Mucosa of rectum (tissue), 2 donors: Measurements from ENCODE around the gene SIRT3.
"Not testable (repeated sequence)": the region's sequence is repeated elsewhere in the genome, so short reads cannot be mapped to it uniquely, and the experiment has no call there.

Experiments used
- H3K27ac ChIP-seq, 2 donors: one replicate each; pipeline ENCODE4 v1.7.0; 2013; ENCODE audit warnings: inconsistent platforms in 2 of 2, low read depth in 2 of 2, low read length in 2 of 2
- H3K27me3 ChIP-seq, 2 donors: one replicate each; pipeline ENCODE4 v1.7.0; 2013; ENCODE audit warnings: low read length in 2 of 2; ENCODE audit not compliant: control insufficient read depth in 2 of 2, insufficient read depth in 2 of 2
- H3K36me3 ChIP-seq, 2 donors: one replicate each; pipeline ENCODE4 v1.7.0; 2013; ENCODE audit warnings: low read length in 2 of 2; ENCODE audit not compliant: control insufficient read depth in 2 of 2, insufficient read depth in 2 of 2
- H3K4me1 ChIP-seq, 2 donors: one replicate each; pipeline ENCODE4 v1.7.0; 2013; ENCODE audit warnings: low read length in 2 of 2, mild to moderate bottlenecking in 1 of 2; ENCODE audit not compliant: control insufficient read depth in 2 of 2, insufficient read depth in 2 of 2
- H3K4me3 ChIP-seq, 2 donors: one replicate each; pipeline ENCODE4 v1.7.0; 2013; ENCODE audit warnings: low read length in 2 of 2
- H3K9ac ChIP-seq, 2 donors: one replicate each; pipeline ENCODE4 v1.7.0; 2013; ENCODE audit warnings: low read length in 2 of 2, low read depth in 1 of 2, mild to moderate bottlenecking in 1 of 2
- H3K9me3 ChIP-seq, 2 donors: one replicate each; pipeline ENCODE4 v1.7.0; 2013; ENCODE audit warnings: low read length in 2 of 2; ENCODE audit not compliant: control insufficient read depth in 2 of 2
- donor health status: healthy.
- donor health status: Normal muscosa, but diverticular disease.

Gene SIRT3

DNA sequence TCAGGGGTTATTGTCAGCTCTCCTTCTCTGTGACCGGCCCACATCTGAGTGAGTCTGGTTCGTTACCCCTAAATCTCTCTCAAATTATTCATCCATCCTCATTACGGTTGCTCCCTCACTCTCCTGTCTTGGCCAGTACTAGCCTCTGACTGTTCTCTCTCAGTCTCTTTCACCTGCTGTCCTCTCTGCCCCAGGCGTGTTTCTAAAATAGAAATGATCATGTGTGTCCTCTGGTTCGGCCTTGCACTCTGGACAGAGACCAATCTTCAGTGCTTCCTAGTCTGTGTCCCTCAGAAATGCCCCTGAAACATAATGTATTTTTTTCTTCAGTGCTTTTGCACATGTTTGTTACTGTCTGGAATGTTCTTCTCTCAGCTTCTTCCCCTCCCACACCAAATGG is 5.5 kb upstream of the SIRT3 start:
- H3K9ac ChIP-seq = no peak overlapping the region
- peaks cover 32 to 45% of the 10 kb centered on the region in 2 donors for H3K36me3 ChIP-seq
- peaks cover 8 to 11% of the 10 kb centered on the region in 2 donors for H3K4me1 ChIP-seq
- no peaks in the 10 kb centered on the region for H3K27me3 ChIP-seq
- H3K9me3 ChIP-seq = no peaks in the 10 kb centered on the region
- no peak overlapping the region for H3K27ac ChIP-seq
- H3K4me3 ChIP-seq = no peak overlapping the region

DNA sequence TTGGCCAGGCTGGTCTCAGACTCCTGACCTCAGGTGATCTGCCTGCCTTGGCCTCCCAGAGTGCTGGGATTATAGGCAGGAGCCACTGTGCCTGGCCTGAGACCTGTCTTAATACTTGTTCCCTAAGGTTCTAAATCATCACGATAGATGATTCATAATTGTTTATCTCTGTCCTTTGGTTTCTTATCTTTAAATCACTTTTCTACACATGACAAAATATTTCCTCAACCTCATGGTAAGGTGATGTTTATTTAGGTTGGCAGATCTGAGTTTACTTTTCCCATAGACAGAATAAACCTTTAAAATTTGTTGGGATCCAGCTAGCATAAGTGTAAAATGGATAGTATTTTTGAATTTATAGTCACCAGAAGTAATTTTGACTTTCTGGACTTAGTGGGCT is 4.2 kb upstream of the SIRT3 start:
- Histone ChIP-seq H3K9me3 (no peaks in the 10 kb centered on the region), H3K27me3 (no peaks in the 10 kb centered on the region), H3K4me3 (no peak overlapping the region), H3K9ac (no peak overlapping the region), H3K27ac (no peak overlapping the region), H3K36me3 (peaks cover 22 to 33% of the 10 kb centered on the region in 2 donors), H3K4me1 (peaks cover 13 to 16% of the 10 kb centered on the region in 2 donors)

DNA sequence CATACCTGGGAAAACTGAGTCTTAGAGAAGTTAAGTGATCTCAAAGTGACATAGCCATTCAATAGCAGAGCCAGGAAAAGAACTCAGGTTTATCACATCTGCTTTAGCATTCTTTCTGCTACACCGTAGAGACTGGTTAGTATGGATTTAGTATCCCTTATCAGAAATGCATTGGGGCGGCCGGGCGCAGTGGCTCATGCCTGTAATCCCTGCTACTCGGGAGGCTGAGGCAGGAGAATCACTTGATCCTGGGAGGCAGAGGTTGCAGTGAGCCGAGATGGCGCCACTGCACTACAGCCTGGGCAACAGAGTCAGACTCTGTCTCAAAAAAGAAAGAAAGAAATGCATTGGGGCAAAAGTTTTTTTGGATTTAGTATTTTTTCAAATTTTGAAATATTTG is 2.2 kb upstream of the SIRT3 start:
- peaks cover 13 to 17% of the 10 kb centered on the region in 2 donors for H3K36me3 ChIP-seq
- H3K27me3 ChIP-seq, H3K27ac ChIP-seq, H3K9me3 ChIP-seq, H3K9ac ChIP-seq: not testable (repeated sequence)
- peaks cover 18% of the 10 kb centered on the region in 2 donors for H3K4me1 ChIP-seq
- peak overlapping the region in 1 of 2 donors; percentile 92 for H3K4me3 ChIP-seq

DNA sequence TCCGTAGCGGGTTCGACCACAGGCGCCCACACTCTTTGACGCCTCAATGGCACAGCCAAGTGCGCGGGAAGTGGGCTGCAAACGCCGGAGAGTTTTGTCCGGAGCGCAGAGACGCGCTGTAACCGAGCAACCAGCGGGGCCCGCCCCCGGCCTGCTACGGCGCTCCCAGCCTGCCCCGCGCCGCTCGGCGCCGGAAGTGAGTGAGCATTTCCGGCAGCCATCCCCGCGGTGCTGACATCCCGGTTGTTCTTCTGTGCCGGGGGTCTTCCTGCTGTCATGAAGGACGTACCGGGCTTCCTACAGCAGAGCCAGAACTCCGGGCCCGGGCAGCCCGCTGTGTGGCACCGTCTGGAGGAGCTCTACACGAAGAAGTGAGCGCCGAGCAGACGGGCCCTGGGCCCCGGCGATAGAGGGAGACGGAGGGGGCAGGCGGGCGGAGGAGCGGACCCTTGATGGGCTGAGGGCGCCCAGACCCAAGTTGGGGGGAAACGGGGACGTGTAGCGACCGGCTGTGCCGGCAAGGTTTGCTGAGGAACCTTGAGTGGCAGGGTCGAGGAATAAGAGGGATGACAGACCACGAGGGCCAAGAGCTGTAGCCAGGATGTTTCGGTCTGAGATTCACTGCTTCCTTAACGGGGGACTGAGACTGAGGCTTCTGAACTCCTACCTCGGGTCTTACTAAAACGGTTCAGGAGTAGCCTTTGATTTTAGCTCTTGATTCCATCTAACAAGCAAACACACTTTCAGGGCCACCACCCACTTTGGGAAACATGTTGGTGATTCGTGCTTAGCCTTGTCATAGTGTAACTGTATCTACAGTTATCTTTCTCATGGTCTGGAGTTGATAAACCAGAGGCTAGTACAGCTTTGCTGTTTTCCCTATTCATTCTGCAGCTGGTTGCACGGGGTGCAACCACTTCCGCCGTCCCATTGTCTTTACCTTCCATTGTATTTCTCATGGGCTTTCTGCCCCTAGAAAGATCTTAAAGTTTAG is 929 bp upstream of the SIRT3 start, which contains the start of gene PSMD13:
PSMD13 (plus strand) TSS at position 203 of the 994 bp plus-strand sequence; CDS start at position 277, 74 bp downstream.
- no peaks in the 10 kb centered on the region for H3K9me3 ChIP-seq
- no peaks in the 10 kb centered on the region for H3K27me3 ChIP-seq
- H3K36me3 ChIP-seq = peaks cover 9 to 15% of the 10 kb centered on the region in 2 donors
- H3K4me3 ChIP-seq = peak within 1 kb of the TSS; percentile 77 to 92
- peak within 1 kb of the TSS; percentile 90 to 94 for H3K9ac ChIP-seq
- peaks cover 18% of the 10 kb centered on the region in 2 donors for H3K4me1 ChIP-seq
- peak within 1 kb of the TSS; percentile 97 to 98 for H3K27ac ChIP-seq

DNA sequence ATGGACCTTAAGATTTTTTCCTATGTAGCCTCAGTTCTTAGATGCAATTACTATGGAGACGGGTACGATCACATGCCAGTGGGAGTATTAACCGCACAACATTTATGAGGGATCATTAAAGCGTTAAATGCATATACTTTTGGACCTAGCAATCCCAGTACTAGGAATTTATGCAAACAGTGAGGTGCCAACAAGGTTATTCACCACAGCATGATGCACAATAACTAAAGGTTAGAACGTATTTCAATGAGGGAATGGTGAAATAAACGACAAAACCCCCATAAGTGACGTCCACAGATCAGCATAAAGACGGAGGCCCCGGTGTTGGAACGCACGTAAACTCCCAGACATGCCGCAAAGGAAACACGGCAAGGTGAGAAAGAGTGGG is 539 bp downstream of the SIRT3 start:
- H3K36me3 ChIP-seq = peaks cover 4 to 9% of the 10 kb centered on the region in 2 donors
- H3K4me3 ChIP-seq = peak overlapping the region; percentile 71 to 82
- no peaks in the 10 kb centered on the region for H3K9me3 ChIP-seq
- peak overlapping the region; percentile 80 to 88 for H3K27ac ChIP-seq
- peaks cover 18% of the 10 kb centered on the region in 2 donors for H3K4me1 ChIP-seq
- H3K9ac ChIP-seq = peak overlapping the region; percentile 84 to 94
- H3K27me3 ChIP-seq = no peaks in the 10 kb centered on the region

DNA sequence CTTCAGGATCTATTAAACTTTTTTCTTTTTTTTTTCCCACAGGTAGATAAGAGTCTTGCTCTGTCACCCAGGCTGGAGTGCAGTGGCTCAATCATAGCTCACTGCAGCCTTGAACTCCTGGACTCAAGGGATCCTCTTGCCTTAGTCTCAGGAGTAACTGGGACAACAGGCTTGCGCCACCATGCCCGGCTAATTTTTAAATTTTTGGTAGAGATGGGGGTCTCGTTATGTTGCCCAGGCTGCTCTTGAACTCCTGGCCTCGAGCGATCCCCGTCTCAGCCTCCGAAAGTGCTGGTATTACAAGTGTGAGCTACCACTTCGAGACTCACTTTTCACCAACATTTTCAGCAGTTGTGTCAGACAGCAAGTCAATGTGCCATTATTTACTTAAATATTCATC is 962 bp downstream of the SIRT3 start:
- H3K4me3 ChIP-seq = peak overlapping the region; percentile 71 to 82
- H3K36me3 ChIP-seq = peaks cover 4 to 12% of the 10 kb centered on the region in 2 donors
- no peaks in the 10 kb centered on the region for H3K9me3 ChIP-seq
- H3K4me1 ChIP-seq = peaks cover 18% of the 10 kb centered on the region in 2 donors
- no peaks in the 10 kb centered on the region for H3K27me3 ChIP-seq
- H3K9ac ChIP-seq = peak overlapping the region; percentile 84 to 94
- H3K27ac ChIP-seq = no peak overlapping the region

DNA sequence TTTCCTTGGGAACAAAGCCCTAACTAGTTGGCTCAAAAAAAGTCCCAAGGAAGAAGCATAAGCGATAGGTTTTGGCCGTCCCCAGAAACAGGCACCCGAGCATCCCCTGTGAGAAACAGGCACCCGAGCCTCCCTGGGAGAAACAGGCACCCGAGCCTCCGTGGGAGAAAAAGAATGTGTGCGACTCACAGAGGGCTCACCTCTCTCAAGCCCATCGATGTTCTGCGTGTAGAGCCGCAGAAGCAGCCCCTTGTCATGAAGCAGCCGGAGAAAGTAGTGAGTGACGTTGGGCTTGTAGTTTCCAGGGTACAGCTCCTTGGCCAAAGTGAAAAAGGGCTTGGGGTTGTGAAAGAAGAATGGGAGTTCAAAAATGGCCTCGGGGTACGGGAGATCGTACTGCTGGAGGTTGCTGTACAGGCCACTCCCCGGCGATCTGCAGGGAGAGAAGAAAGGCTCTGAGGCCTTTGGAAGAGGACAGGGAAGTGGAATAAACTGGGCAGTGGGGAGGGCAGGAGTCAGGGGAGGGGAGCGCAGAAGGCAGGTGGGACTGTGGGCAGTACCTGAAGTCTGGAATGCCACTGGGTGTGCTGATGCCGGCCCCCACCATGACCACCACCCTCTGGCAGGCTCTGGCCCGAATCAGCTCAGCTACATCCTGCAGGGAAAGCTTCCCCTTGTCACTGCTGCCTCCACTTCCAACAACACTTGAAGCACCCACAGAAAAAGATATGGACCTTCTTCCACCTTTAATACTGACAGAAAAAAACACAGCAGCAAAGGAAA is 3.2 kb downstream of the SIRT3 start:
- no peak overlapping the region for H3K9ac ChIP-seq
- H3K4me1 ChIP-seq = peaks cover 14 to 18% of the 10 kb centered on the region in 2 donors
- H3K36me3 ChIP-seq = peaks cover 0 to 6% of the 10 kb centered on the region in 2 donors
- H3K4me3 ChIP-seq = no peak overlapping the region
- no peaks in the 10 kb centered on the region for H3K27me3 ChIP-seq
- no peaks in the 10 kb centered on the region for H3K9me3 ChIP-seq
- H3K27ac ChIP-seq = no peak overlapping the region

DNA sequence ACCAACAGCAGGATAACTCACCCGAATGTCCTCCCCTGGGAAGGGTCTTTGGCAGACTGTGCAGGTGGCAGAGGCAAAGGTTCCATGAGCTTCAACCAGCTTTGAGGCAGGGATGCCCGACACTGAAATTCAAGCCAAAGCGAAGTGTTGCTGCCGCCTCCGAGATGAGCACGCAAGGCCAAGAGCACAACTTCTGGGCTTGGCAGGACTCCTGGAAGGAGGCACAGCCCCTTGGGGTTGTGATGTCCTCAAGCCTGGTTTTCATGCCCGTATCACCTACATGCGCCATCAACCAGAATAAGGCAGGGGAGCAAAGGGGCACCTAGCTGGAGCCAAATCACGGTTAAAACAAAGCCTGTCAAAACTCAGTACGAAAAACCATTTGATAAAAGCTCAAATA is 5.7 kb downstream of the SIRT3 start:
- H3K4me3 ChIP-seq = no peak overlapping the region
- H3K9me3 ChIP-seq = no peaks in the 10 kb centered on the region
- peaks cover 0 to 6% of the 10 kb centered on the region in 2 donors for H3K36me3 ChIP-seq
- H3K4me1 ChIP-seq = peaks cover 3 to 6% of the 10 kb centered on the region in 2 donors
- no peaks in the 10 kb centered on the region for H3K27me3 ChIP-seq
- H3K9ac ChIP-seq = no peak overlapping the region
- no peak overlapping the region for H3K27ac ChIP-seq

DNA sequence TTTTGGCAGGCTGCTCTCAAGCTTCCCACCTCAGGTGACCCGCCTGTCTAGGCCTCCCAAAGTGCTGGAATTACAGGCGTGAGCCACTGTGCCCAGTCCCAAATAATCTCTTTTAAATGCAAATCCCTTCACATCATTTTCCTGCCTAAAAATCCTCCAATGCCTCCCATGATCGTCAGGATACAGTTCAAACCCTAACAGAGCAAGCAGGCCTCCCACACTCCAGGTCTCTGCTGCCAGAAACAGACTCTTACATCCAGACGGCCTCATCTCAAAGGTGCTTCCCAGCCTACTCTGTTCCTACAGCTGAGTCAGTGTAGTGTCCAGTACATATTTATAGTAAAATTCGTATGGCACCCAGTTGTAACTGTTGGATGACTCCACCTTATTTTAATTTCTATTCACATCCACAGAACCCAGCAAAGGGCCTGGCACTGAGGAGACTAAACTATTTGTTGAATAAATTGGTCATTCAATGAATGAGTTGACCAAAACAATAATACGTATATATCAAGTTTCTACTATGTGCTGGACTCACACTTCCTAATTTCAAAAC is 8.2 kb downstream of the SIRT3 start:
- Histone ChIP-seq H3K4me1 (no peaks in the 10 kb centered on the region), H3K9ac (no peak overlapping the region), H3K27ac (no peak overlapping the region), H3K36me3 (peaks cover 0 to 9% of the 10 kb centered on the region in 2 donors), H3K4me3 (no peak overlapping the region), H3K9me3 (no peaks in the 10 kb centered on the region), H3K27me3 (no peaks in the 10 kb centered on the region)
